GM12864 (cell line): Measurements from ENCODE around the gene AKAP13.
"Not testable (repeated sequence)": the region's sequence is repeated elsewhere in the genome, so short reads cannot be mapped to it uniquely, and the experiment has no call there.

Source experiments
- DNase-seq: peaks from one replicate; pipeline ENCODE4 v3.0.0-alpha.2; 2011; ENCODE audit warnings: low read depth
- H3K4me3 ChIP-seq: 2 replicates; pipeline ENCODE4 v1.5.1; 2011; ENCODE audit warnings: mild to moderate bottlenecking, low read depth, low read length, control low read depth
- CTCF ChIP-seq: IDR thresholded peaks from 2 replicates; pipeline ENCODE4 v1.5.1; 2011; ENCODE audit warnings: low read depth, mild to moderate bottlenecking, moderate library complexity, low read length, control low read depth, inconsistent platforms; ENCODE audit errors: missing control alignments

AKAP13 gene

GRCh38 chr15:85646538-85647091 is 266.2 kb downstream of the AKAP13 start:
- no peak overlapping the region for H3K4me3 ChIP-seq
- TF ChIP-seq CTCF = no peak
- DNase-seq = peak; percentile 42

- DNase-seq = no peak
These were observed 269.0 kb downstream of the AKAP13 start for GRCh38 chr15:85649372-85649771.

GRCh38 chr15:85651548-85651947 is 271.1 kb downstream of the AKAP13 start:
- no peak overlapping the region for H3K4me3 ChIP-seq
- DNase-seq = no peak
- TF ChIP-seq CTCF = no peak

More at GRCh38 chr15:85649372-85649771, 269.0 kb downstream of the AKAP13 start:
- no peak overlapping the region for H3K4me3 ChIP-seq
- TF ChIP-seq CTCF = no peak

- no peak for DNase-seq
- H3K4me3 ChIP-seq = no peak overlapping the region
- no peak for TF ChIP-seq CTCF
These were observed 272.1 kb downstream of the AKAP13 start for GRCh38 chr15:85652457-85652856.

- DNase-seq = no peak
These were observed 276.7 kb downstream of the AKAP13 start for GRCh38 chr15:85657132-85657531.

GRCh38 chr15:85658816-85659215 is 278.4 kb downstream of the AKAP13 start:
- TF ChIP-seq CTCF = no peak
- no peak for DNase-seq
- no peak overlapping the region for H3K4me3 ChIP-seq

More at GRCh38 chr15:85657132-85657531, 276.7 kb downstream of the AKAP13 start:
- H3K4me3 ChIP-seq = no peak overlapping the region
- no peak for TF ChIP-seq CTCF

GRCh38 chr15:85661859-85662258 is 281.5 kb downstream of the AKAP13 start:
- TF ChIP-seq CTCF = no peak
- DNase-seq = no peak
- H3K4me3 ChIP-seq = no peak overlapping the region

GRCh38 chr15:85665677-85666076 is 285.3 kb downstream of the AKAP13 start:
- not testable (repeated sequence) for H3K4me3 ChIP-seq, DNase-seq
